Stomach (tissue), 9 donors: ENCODE results near the gene KYNU. TPM values are rescaled to one million over a fixed set of nuclear protein-coding genes. Genes with fewer than 3 reads are reported as not detected.
"Not testable (repeated sequence)": the region's sequence is repeated elsewhere in the genome, so short reads cannot be mapped to it uniquely, and the experiment has no call there.

ENCODE experiments used
- DNase-seq, 2 donors: peaks; one replicate each; pipeline versions ENCODE4 v3.0.0 to v3.0.0-alpha.2; 2013 to 2019
- H3K27ac ChIP-seq, 5 donors: fragments of 200-600 bp in 4 of 5; sonication (generic) in 4 of 5; one replicate each; pipeline ENCODE4 v1.5.1; 2013 to 2019; ENCODE audit warnings: mild to moderate bottlenecking in 1 of 5, moderate library complexity in 1 of 5
- H3K27me3 ChIP-seq, 3 donors: fragments of 200-600 bp; sonication (generic); one replicate each; pipeline ENCODE4 v1.5.1; 2017 to 2019; ENCODE audit warnings: mixed run types in 1 of 3
- H3K36me3 ChIP-seq, 4 donors: fragments of 200-600 bp; sonication (generic); 1 replicate in 3 of 4; 2 replicates in 1 of 4; pipeline ENCODE4 v1.5.1; 2016 to 2019
- H3K4me1 ChIP-seq, 4 donors: fragments of 200-600 bp; sonication (generic); one replicate each; pipeline ENCODE4 v1.5.1; 2016 to 2019
- H3K4me3 ChIP-seq, 4 donors: fragments of 200-600 bp; sonication (generic) in 3 of 4; one replicate each; pipeline ENCODE4 v1.5.1; 2016 to 2019; ENCODE audit warnings: mild to moderate bottlenecking in 1 of 4
- H3K9me3 ChIP-seq, 4 donors: fragments of 200-600 bp; sonication (generic); one replicate each; pipeline ENCODE4 v1.5.1; 2016 to 2019
- EP300 ChIP-seq: sonication (generic); formaldehyde crosslinking; IDR thresholded peaks from one replicate; pipeline ENCODE4 v1.6.1; 2017; ENCODE audit warnings: antibody characterized with exemption
- POLR2A ChIP-seq, 4 donors: fragments of 450-650 bp; IDR thresholded peaks; one replicate each; pipeline ENCODE4 v1.6.1; 2016; ENCODE audit warnings: antibody characterized with exemption in 4 of 4, control low read depth in 2 of 4, mild to moderate bottlenecking in 1 of 4, moderate library complexity in 1 of 4
- POLR2AphosphoS5 ChIP-seq, 3 donors: sonication (generic); formaldehyde crosslinking; IDR thresholded peaks; one replicate each; pipeline ENCODE4 v1.6.1; 2016; ENCODE audit warnings: antibody characterized with exemption in 3 of 3
- WGBS, 5 donors: extraction: QIAGEN DNeasy Blood & Tissue Kit in 3 of 5; methylation state at CpG; one replicate each; pipeline versions ENCODE4 v1.1.5 to v1.1.7; 2013 to 2018; 5-methylcytosine and 5-hydroxymethylcytosine counted together
- intact Hi-C: fragments of 100-400 bp; cut with DNase I; formaldehyde crosslinking; loops from one replicate; pipeline ENCODE4 v1.15.1; 2023; ENCODE audit warnings: low total_unique reads
- polyA plus RNA-seq, 3 donors: library from polyadenylated mRNA; stranded (reverse); fragments of 200-250 nt; gene quantifications; one replicate each; pipeline ENCODE4 v1.2.3, GENCODE V29; 2013
- small RNA-seq, 4 donors: library from RNA; depleted of rRNA; stranded (forward); fragments of <200 nt; gene quantifications; one replicate each; pipeline ENCODE3, GENCODE V24; 2016
- total RNA-seq, 5 donors: library from RNA; depleted of rRNA; stranded (reverse); fragments of >200 nt; gene quantifications; one replicate each; pipeline versions ENCODE4 v1.1.0 to v1.2.3, GENCODE V29; 2014 to 2016
- TF ChIP-seq, protein P1 (sequence below), 7 experiments: fragments of 450-650 bp in 4 of 7; fragments of 200-600 bp in 3 of 7; sonication (generic) in 3 of 7; IDR thresholded peaks; one replicate each; pipeline ENCODE4 v1.5.1; 2016 to 2019; ENCODE audit warnings: antibody characterized with exemption in 7 of 7, control low read depth in 2 of 7, mild to moderate bottlenecking in 1 of 7
- donor health status: healthy with polysubstance abuse.
- donor health status: Bipolar disorder and iron deficiency.
- donor health status: healthy.

Gene KYNU
- total and polyA plus RNA-seq, 8 donors: 2.1 to 39.4 (median 3.9) TPM; not detected in 1

DNA sequence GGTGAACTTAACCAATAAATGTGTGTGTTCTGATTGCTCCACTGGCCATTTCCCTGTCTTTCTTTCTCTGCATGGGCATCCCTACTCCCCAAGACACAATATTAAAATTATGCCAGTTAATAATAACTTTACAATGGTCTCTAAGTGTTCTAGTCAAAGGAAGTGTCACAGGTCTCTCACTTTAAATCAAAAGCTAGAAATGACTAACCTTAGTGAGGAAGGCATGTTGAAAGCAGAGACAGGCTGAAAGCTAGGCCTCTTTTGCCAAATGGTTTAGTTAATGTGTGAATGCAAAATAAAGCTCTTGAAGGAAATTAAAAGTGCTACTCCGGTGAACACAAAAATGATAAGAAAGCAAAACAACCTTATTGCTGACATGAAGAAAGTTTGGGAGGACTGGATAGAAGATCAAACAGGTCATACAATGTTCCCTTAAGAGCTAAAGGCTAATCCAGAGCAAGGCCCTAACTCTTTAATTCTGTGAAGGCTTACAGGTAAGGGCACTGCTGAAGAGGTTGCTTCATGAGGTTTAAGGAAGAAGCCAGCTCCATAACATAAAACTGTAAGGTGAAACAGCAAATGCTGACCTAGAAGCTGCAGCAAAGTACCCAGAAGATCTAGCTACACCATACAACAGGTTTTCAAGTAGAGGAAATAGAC is 207.8 kb downstream of the KYNU start:
- DNase-seq: no peak
- TF ChIP-seq POLR2A (IDR thresholded peaks at IDR 0.05): no peak
- no peak for TF ChIP-seq POLR2AphosphoS5 (IDR thresholded peaks at IDR 0.05)
- no peak for TF ChIP-seq EP300
- TF ChIP-seq, protein P1, sequence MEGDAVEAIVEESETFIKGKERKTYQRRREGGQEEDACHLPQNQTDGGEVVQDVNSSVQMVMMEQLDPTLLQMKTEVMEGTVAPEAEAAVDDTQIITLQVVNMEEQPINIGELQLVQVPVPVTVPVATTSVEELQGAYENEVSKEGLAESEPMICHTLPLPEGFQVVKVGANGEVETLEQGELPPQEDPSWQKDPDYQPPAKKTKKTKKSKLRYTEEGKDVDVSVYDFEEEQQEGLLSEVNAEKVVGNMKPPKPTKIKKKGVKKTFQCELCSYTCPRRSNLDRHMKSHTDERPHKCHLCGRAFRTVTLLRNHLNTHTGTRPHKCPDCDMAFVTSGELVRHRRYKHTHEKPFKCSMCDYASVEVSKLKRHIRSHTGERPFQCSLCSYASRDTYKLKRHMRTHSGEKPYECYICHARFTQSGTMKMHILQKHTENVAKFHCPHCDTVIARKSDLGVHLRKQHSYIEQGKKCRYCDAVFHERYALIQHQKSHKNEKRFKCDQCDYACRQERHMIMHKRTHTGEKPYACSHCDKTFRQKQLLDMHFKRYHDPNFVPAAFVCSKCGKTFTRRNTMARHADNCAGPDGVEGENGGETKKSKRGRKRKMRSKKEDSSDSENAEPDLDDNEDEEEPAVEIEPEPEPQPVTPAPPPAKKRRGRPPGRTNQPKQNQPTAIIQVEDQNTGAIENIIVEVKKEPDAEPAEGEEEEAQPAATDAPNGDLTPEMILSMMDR (IDR thresholded peaks at IDR 0.05): no peak
- intact Hi-C loops: no loop called here
- Histone ChIP-seq H3K4me3 (no peak overlapping the region), H3K27me3 (no peaks in the 10 kb centered on the region), H3K4me1 (no peaks in the 10 kb centered on the region), H3K36me3 (no peaks in the 10 kb centered on the region), H3K9me3 (peaks cover 0 to 8% (median 3%) of the 10 kb centered on the region in 4 donors), H3K27ac (no peak overlapping the region)
- 64 to 86% (median 72%) methylated on average over 1 of the region's 1 CpG for WGBS, 5 donors

DNA sequence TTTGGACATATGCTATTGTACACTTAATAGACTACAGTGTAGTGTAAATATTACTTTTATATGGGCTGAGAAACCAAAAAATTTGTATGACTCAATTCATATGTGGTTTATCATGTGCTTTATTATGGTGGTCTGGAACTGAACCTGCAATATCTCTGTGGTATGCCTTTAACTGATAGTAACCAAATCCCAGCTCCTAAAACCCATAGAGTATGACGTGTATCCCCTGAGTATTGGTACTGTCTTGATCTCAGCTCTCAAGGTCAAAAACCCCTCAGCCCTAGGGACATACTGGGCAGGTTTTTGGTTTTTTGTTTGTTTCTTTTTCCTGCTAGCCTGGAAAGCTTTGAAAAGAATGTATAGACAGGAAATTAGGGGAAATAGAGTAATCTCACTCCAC is 209.6 kb downstream of the KYNU start:
- no peak for DNase-seq
- Histone ChIP-seq H3K36me3 (no peaks in the 10 kb centered on the region), H3K4me1 (no peaks in the 10 kb centered on the region), H3K27me3 (no peaks in the 10 kb centered on the region), H3K9me3 (peaks cover 0 to 8% (median 3%) of the 10 kb centered on the region in 4 donors), H3K27ac (no peak overlapping the region), H3K4me3 (no peak overlapping the region)
- TF ChIP-seq EP300: no peak
- TF ChIP-seq POLR2A (IDR thresholded peaks at IDR 0.05): no peak
- TF ChIP-seq POLR2AphosphoS5 (IDR thresholded peaks at IDR 0.05): no peak
- TF ChIP-seq, protein P1 (IDR thresholded peaks at IDR 0.05): no peak
- WGBS, 5 donors: 40 to 70% (median 56%) methylated on average over 1 of the region's 1 CpG
- intact Hi-C loops: no loop called here

DNA sequence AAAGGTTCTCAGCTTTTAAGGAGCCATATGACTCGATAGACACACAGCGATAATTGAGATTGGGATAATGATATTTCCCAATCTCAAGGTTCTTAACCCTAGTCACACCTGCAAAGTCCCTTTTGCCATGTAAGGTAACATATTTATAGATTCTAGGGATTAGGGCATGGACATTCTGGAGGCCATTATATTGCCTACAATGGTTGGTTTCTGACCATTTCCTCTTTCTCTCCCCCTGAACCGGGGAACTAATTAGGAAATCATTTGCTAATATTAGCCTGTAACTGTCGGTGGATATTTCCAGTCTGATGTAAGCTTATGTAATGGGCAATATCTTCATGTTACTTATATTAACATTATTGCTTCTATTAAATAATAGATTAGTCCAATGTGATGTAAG is 210.9 kb downstream of the KYNU start:
- Histone ChIP-seq H3K4me1 (no peaks in the 10 kb centered on the region), H3K27ac (no peak overlapping the region), H3K4me3 (no peak overlapping the region), H3K36me3 (no peaks in the 10 kb centered on the region), H3K27me3 (no peaks in the 10 kb centered on the region), H3K9me3 (no peaks in the 10 kb centered on the region)
- intact Hi-C loops: no loop called here
- no peak for DNase-seq
- TF ChIP-seq, protein P1 (IDR thresholded peaks at IDR 0.05): no peak
- TF ChIP-seq EP300 (no peak), POLR2A (IDR thresholded peaks at IDR 0.05) (no peak), POLR2AphosphoS5 (IDR thresholded peaks at IDR 0.05) (no peak)
- WGBS, 5 donors: 80 to 88% (median 85%) methylated on average over 4 of the region's 4 CpGs

DNA sequence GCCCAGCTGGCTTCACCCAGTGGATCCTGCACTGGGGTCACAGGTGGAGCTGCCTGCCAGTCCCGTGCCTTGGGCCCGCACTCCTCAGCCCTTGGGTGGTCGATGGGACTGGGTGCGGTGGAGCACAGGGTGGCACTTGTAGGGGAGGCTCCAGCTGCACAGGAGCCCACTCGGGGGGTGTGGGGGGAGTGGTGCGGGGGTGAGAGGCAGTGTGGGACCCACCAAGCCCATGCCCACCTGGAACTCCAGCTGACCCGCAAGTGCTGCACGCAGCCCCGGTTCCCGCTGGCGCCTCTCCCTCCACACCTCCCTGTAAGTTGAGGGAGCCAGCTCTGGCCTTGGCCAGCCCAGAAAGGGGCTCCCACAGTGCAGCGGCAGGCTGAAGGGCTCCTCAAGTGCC is 212.1 kb downstream of the KYNU start:
- DNase-seq, H3K27me3 ChIP-seq, H3K9me3 ChIP-seq, H3K4me1 ChIP-seq, intact Hi-C loops, H3K4me3 ChIP-seq, H3K36me3 ChIP-seq, H3K27ac ChIP-seq: not testable (repeated sequence)
- WGBS, 5 donors: 97 to 100% (median 99%) methylated on average over 7 to 12 of the region's 12 CpGs

Small RNA genes lying within 50 kb of the gene (small RNA-seq; reads per million reads assigned to genes)
- 0 reads per million in 4 donors for gene MTND4LP12
